HG03066 (cell line): ENCODE data around the gene ATRN.
"Not testable (repeated sequence)": the region's sequence is repeated elsewhere in the genome, so short reads cannot be mapped to it uniquely, and the experiment has no call there.

ENCODE experiments used
- ATAC-seq: cut with Tn5 transposase; IDR thresholded peaks from one replicate; pipeline ENCODE4 v1.9.1; 2021; ENCODE audit warnings: low read depth; ENCODE audit not compliant: unreplicated experiment

Gene ATRN

DNA sequence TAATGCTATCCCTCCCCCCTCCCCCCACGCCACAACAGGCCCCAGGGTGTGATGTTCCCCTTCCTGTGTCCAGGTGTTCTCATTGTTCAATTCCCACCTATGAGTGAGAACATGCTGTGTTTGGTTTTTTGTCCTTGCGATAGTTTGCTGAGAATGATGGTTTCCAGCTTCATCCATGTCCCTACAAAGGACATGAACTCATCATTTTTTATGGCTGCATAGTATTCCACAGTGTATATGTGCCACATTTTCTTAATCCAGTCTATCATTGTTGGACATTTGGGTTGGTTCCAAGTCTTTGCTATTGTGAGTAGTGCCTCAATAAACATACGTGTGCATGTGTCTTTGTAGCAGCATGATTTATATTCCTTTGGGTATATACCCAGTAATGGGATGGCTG lies 41.4 kb downstream of the ATRN start:
- not testable (repeated sequence) for ATAC-seq

DNA sequence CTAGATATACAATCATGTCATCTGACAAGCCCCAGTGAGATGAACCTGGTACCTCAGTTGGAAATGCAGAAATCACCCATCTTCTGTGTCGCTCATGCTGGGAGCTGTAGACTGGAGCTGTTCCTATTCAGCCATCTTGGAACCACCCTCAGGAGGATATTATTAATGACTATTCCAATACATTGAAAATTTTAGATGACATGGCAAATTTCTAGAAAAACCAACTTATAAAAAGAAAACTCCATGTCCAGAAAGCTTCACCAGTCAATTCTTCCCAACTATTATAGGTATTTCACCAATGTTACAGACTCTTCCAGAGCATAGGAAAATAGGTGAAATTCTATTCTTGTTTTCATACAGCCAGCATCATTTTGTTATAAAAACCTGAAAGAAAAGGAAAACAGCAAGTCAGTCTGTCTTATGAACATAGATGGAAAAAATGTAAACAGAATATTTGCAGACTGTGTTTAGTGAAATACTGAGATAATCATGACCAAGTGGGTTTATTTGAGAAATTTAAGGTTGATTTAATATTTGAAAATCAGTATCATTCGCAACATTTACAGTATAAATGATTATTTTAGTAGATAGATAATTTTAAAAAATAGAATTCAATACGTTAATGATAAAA lies 43.3 kb downstream of the ATRN start:
- no peak for ATAC-seq

GRCh38 chr20:3515379-3516170 lies 44.8 kb downstream of the ATRN start:
- no peak for ATAC-seq

DNA sequence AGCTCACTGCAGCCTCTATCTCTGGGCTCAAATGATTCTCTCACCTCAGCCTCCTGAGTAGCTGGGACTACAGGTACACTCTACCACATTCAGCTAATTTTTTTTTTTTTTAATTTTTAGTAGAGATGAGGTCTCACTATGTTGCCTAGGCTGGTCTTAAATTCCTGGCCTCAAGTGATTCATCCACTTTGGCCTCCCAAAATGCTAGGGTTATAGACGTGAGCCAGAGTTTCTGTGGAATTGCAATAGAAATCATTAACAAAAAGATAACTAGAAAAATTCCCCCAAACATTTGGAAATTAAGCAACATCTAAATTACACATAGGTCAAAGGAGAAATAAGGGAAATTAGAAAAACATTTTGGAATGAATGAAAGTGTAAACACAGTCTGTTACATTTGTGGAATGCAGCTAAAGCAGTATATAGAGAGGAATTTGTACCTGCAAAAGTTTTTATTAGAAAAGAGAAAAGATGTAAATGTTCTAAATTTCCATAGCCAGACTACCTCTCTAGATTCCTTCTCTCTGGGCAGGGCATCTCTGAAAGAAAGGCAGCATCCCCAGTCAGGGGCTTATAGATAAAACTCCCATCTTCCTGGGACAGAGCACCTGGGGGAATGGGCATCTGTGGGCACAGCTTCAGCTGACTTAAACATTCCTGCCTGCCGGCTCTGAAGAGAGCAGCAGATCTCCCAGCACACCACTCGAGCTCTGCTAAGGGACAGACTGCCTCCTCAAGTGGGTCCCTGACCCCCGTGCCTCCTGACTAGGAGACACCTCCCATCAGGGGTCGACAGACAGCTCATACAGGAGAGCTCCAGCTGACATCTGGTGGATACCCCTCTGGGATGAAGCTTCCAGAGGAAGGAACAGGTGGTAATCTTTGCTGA lies 51.3 kb downstream of the ATRN start:
- ATAC-seq = no peak

DNA sequence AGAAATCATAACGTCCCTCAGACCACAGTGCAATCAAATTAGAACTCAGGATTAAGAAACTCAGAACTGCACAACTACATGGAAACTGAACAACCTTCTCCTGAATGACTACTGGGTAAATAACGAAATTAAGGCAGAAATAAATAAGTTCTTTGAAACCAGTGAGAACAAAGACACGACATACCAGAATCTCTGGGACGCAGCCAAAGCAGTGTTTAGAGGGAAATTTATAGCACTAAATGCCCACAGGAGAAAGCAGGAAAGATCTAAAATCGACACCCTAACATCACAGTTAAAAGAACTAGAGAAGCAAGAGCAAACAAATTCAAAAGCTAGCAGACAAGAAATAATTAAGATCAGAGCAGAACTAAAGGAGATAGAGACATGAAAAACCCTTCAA lies 53.9 kb downstream of the ATRN start:
- ATAC-seq = not testable (repeated sequence)

GRCh38 chr20:3532089-3532615 lies 61.3 kb downstream of the ATRN start:
- ATAC-seq = no peak

DNA sequence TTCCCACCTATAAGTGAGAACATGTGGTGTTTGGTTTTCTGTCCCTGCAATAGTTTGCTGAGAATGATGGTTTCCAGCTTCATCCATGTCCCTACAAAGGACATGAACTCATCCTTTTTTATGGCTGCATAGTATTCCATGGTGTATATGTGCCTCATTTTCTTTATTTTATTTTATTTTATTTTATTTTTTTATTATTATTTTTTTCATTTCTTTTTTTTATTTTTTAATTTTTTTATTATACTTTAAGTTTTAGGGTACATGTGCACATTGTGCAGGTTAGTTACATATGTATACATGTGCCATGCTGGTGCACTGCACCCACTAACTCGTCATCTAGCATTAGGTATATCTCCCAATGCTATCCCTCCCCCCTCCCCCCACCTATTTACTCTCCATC lies 66.9 kb downstream of the ATRN start:
- not testable (repeated sequence) for ATAC-seq

DNA sequence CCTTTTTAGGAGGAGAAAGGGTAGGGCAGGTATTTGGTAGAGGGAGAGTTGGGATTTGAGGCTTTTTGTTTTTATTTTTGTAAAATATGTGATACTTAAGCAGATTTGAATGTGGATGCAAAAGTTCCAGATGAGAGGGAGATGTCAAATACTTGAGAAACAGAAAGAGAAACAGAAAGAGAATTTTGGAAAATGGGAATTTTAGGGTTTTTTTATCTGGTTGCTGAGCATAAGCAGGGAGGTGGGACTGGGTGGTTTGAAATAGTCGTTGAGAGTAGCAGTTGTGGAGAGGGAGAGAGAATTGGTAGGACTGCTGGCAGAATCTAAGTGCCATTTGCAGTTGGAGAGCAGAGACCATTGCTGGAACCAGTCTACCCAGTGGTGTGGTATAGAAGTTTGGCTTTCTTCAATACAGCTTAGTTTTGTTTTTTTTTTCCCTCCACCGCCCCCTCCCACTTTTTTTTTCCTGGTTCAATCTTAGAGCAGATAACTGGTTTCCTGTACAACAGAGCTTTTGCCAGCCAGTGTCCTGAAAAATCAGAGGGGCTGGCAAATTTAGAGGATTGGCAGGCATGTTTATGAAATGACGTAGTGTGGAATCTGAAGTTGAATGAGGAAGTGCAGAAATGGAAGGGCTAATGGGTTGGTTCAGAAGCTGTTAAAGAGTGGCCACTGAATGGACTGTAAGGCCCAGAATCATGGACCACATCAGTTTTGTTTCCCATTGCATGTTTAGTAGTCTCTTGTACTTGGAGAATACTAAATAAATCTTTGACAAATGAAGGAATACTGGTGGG lies 68.7 kb downstream of the ATRN start:
- ATAC-seq = no peak

DNA sequence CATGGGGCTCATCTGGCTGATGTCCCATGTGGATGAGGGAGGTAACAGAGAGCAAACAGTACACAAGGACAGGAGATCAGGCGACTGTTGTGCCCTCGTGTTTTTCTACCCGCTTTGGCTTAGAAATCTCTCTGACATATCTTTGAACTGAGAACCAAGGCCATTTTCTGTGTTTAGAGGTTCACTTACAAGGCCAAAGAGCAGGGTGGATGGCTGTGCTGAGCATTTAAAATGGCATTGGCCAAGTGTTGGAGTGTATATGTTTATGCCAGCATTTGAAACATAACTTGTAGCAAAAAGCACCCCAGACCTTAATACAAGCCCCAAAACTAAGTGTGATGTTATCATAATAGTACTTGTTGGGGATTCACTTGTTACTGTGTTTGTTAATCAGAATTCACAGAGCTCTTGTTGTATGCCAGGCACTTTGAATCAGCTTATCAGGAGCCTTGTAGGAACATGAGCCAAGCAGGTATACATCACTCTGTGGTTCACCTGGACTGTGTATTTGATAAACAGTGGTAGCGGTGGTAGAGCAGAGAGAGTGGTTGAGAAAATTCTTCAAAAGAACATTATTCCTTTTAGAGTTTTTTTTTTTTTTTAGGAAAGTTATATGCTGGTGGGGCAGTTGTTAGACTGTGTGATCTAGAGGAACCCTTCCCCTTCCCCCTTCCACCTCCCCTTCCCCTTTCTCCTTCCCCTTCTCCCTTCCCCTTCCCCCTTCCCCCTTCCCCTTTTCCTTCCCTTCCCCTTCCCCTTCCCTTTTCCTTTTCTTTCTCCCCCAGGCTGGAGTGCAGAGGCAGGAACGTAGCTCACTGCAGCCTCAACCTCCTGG lies 71.3 kb downstream of the ATRN start:
- no peak for ATAC-seq

DNA sequence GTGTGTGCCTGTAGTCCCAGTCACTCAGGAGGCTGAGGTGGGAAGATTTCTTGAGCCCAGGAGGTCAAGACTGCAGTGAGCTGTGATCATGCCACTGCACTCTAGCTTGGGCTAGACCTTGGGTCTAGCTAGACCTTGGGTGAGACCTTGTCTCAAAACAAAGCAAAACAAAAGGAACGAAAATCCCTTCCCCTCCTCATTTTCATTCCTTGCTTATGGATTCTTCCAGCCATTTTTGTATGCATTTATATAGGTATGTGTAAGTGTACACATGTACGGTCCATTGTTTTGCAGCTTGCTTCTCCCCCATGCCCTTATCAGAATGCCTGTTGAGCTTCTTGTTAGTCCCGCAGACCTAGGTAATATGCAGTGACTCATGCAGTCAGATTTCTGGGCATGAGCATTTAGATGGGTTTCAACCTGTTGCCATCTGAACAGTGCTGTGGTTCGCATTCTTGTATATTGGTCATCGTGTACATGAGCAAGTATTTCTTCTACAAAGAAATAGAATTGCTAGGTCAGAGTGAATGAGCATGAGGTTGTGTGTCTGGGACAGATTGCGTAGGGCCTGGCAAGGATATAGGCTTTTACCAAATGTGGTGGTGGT lies 73.2 kb downstream of the ATRN start:
- no peak for ATAC-seq

GRCh38 chr20:3545401-3545925 lies 74.6 kb downstream of the ATRN start:
- ATAC-seq = no peak

DNA sequence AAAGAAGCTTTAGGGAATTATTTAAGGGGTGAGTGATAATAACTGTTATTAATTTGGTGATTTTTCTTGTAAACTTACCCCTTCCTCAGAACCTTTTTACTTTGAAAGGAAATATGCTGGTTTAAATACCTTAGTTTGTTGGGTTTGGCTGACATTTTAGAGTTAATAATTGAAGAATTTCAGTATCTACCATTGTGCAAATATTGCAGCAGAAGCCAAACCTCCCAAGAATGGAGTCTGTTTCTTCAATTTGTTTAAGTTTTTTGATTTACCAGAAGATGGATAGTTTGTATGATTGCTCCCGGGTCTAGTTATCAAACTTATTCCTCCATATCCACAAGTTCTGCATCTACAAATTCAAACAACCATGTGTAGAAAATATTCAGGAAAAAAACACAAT lies 77.1 kb downstream of the ATRN start:
- ATAC-seq = no peak

GRCh38 chr20:3550837-3551236 lies 80.0 kb downstream of the ATRN start:
- no peak for ATAC-seq

- ATAC-seq = no peak
Observed at GRCh38 chr20:3551681-3552434, 81.0 kb downstream of the ATRN start.

DNA sequence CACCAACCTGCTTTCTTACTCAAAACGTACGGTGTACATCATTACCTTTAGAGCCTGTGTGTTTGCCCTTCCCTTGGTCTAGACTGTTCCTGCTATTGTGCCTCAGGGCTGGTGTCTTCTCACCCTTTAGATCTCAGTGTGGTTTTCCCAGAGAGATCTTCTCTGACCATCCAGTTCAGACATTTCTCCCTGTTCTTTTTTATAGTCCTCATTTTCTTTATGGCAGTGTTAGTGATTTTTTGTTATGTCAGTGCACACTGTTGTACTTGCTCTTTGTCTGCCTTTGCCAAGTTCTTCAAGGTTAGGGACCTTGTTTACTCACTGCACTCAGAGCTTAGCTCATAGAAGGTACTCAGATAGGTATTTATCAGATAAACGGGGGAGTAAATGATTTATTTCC lies 82.8 kb downstream of the ATRN start:
- ATAC-seq = no peak

- no peak for ATAC-seq
Observed at GRCh38 chr20:3557237-3557785, 86.5 kb downstream of the ATRN start.

DNA sequence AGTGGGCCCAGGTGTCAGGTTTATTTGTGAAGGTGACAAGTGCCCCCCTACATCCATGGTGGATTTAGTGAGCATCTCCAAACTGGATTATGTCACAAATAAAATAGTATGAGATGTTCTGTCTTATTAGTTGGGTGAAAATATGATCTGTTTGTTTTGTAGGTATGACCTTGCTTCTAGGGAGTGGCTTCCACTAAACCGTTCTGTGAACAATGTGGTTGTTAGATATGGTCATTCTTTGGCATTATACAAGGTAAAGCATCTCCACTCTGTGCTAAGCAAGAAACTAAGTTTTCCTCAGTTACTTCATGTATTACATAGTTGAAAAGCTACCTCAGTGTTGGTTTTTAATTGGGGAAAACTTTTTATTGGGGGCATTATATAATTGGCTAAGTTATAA lies 88.4 kb downstream of the ATRN start:
- no peak for ATAC-seq

DNA sequence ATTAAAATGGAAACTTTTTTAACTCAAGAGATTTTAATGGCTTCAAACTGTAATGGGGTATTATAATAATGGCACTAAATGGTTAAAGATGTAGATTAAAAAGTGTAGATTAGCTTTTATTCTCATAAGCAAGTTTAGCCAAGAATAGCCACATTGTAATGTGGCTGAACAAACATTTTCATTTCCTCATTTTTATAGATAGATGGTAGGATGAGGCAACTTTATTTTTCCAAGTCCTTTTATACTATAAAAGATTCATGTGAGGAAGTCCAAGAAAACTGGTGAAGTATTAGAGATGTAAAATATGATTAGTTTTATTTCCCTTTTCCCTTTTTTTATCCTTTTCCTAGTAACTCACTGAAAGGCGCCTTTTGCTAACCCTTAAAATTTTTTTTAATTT lies 88.8 kb downstream of the ATRN start:
- no peak for ATAC-seq
